Neural cell (in vitro differentiated cells): ENCODE measurements around the gene ZRANB1. TPM values are rescaled to one million over a fixed set of nuclear protein-coding genes. Genes with fewer than 3 reads are reported as not detected.
A peak's percentile ranks its signal among the peaks of the same experiment; 100 is the strongest.

ENCODE experiments used
- H2AFZ ChIP-seq: fragments of 200-600, 300-800 bp; sonication (generic), shearing (Covaris generic); 2 replicates; pipeline ENCODE4 v1.6.0; 2014; ENCODE audit warnings: low read depth, mild to moderate bottlenecking, antibody characterized with exemption, low read length, moderate library complexity
- H3F3A ChIP-seq: fragments of 200-600 bp; shearing (Covaris generic); 2 replicates; pipeline ENCODE4 v1.6.1; 2016; ENCODE audit warnings: mild to moderate bottlenecking, moderate library complexity, mixed read lengths, antibody characterized with exemption, low read length; ENCODE audit not compliant: insufficient read depth, poor library complexity, severe bottlenecking
- H3K27ac ChIP-seq: fragments of 200-600, 300-800 bp; sonication (generic), shearing (Covaris generic); 2 replicates; pipeline ENCODE4 v1.5.1; 2014; ENCODE audit warnings: mild to moderate bottlenecking, low read length, moderate library complexity
- H3K27me3 ChIP-seq: fragments of 300-800, 200-600 bp; sonication (generic), shearing (Covaris generic); 2 replicates; pipeline ENCODE4 v1.6.0; 2014; ENCODE audit warnings: mild to moderate bottlenecking, low read depth, low read length, moderate library complexity; ENCODE audit not compliant: insufficient read depth
- H3K36me3 ChIP-seq: fragments of 300-800, 200-600 bp; sonication (generic), shearing (Covaris generic); 2 replicates; pipeline ENCODE4 v1.5.1; 2014; ENCODE audit warnings: mild to moderate bottlenecking, antibody characterized with exemption, low read length, moderate library complexity; ENCODE audit not compliant: insufficient read depth
- H3K4me2 ChIP-seq: fragments of 300-800, 200-600 bp; sonication (generic), shearing (Covaris generic); 2 replicates; pipeline ENCODE4 v1.6.0; 2014; ENCODE audit warnings: mild to moderate bottlenecking, low read length
- H3K4me3 ChIP-seq: fragments of 300-800, 200-600 bp; sonication (generic), shearing (Covaris generic); 2 replicates; pipeline ENCODE4 v1.5.1; 2014; ENCODE audit warnings: mild to moderate bottlenecking, low read length, moderate library complexity
- H3K79me2 ChIP-seq: fragments of 200-600 bp; shearing (Covaris generic); replicated peaks from 2 replicates; pipeline ENCODE4 v1.6.0; 2014; ENCODE audit warnings: mild to moderate bottlenecking, low read length, moderate library complexity; ENCODE audit not compliant: insufficient read depth
- H3K9ac ChIP-seq: fragments of 300-800, 200-600 bp; sonication (generic), shearing (Covaris generic); 2 replicates; pipeline ENCODE4 v1.6.1; 2016; ENCODE audit warnings: mild to moderate bottlenecking, low read length, mixed read lengths
- H3K9me2 ChIP-seq: fragments of 200-600 bp; shearing (Covaris generic); 2 replicates; pipeline ENCODE4 v1.6.1; 2016; ENCODE audit warnings: mild to moderate bottlenecking, low read length, mixed read lengths; ENCODE audit not compliant: insufficient read depth
- H3K9me3 ChIP-seq: fragments of 200-600, 300-800 bp; sonication (generic), shearing (Covaris generic); 2 replicates; pipeline ENCODE4 v1.6.1; 2016; ENCODE audit warnings: mild to moderate bottlenecking, mixed run types, low read length, moderate library complexity, mixed read lengths
- H4K20me1 ChIP-seq: fragments of 200-600 bp; shearing (Covaris generic); 2 replicates; pipeline ENCODE4 v1.6.1; 2016; ENCODE audit warnings: mild to moderate bottlenecking, mixed run types; ENCODE audit not compliant: insufficient read depth
- EP300 ChIP-seq: fragments of 450-650 bp; conservative IDR thresholded peaks from 2 replicates; pipeline ENCODE4 v1.6.1; 2014; ENCODE audit warnings: antibody characterized with exemption, mild to moderate bottlenecking, moderate library complexity; ENCODE audit not compliant: poor library complexity, severe bottlenecking
- EZH2 ChIP-seq: fragments of 200-600, 300-800 bp; shearing (Covaris generic), sonication (generic); IDR thresholded peaks from 2 replicates; pipeline ENCODE4 v1.6.1; 2014; ENCODE audit warnings: antibody characterized with exemption, low read length, borderline replicate concordance, mild to moderate bottlenecking; ENCODE audit not compliant: insufficient read depth, poor library complexity, severe bottlenecking
- MXI1 ChIP-seq: fragments of 450-650 bp; conservative IDR thresholded peaks from 2 replicates; pipeline ENCODE4 v1.6.1; 2014; ENCODE audit warnings: antibody characterized with exemption, mild to moderate bottlenecking; ENCODE audit not compliant: poor library complexity, severe bottlenecking
- POLR2AphosphoS5 ChIP-seq: IDR thresholded peaks from 2 replicates; pipeline ENCODE4 v1.6.1; 2012
- RAD21 ChIP-seq: fragments of 450-650 bp; conservative IDR thresholded peaks from 2 replicates; pipeline ENCODE4 v1.6.1; 2014; ENCODE audit warnings: antibody characterized with exemption, mild to moderate bottlenecking, moderate library complexity
- REST ChIP-seq: IDR thresholded peaks from 2 replicates; pipeline ENCODE4 v1.6.1; 2012; ENCODE audit warnings: borderline replicate concordance
- SMC3 ChIP-seq: fragments of 450-650 bp; conservative IDR thresholded peaks from 2 replicates; pipeline ENCODE4 v1.6.1; 2014; ENCODE audit warnings: antibody characterized with exemption, mild to moderate bottlenecking, moderate library complexity; ENCODE audit not compliant: poor library complexity
- TAF1 ChIP-seq: IDR thresholded peaks from 2 replicates; pipeline ENCODE4 v1.6.1; 2012; ENCODE audit warnings: low read depth
- polyA plus RNA-seq: library from polyadenylated mRNA; depleted of rRNA; stranded (reverse); fragments of >200 nt; gene quantifications from 2 replicates; pipeline ENCODE4 v1.2.3, GENCODE V29; 2014
- TF ChIP-seq, protein P1 (sequence below): fragments of 450-650 bp; IDR thresholded peaks from 2 replicates; pipeline ENCODE4 v1.5.1; 2014; ENCODE audit warnings: antibody characterized with exemption, mild to moderate bottlenecking, moderate library complexity; ENCODE audit not compliant: poor library complexity, severe bottlenecking

The ZRANB1 gene
- polyA plus RNA-seq, 1 donor from 2014 or later, result 47.7 TPM

DNA sequence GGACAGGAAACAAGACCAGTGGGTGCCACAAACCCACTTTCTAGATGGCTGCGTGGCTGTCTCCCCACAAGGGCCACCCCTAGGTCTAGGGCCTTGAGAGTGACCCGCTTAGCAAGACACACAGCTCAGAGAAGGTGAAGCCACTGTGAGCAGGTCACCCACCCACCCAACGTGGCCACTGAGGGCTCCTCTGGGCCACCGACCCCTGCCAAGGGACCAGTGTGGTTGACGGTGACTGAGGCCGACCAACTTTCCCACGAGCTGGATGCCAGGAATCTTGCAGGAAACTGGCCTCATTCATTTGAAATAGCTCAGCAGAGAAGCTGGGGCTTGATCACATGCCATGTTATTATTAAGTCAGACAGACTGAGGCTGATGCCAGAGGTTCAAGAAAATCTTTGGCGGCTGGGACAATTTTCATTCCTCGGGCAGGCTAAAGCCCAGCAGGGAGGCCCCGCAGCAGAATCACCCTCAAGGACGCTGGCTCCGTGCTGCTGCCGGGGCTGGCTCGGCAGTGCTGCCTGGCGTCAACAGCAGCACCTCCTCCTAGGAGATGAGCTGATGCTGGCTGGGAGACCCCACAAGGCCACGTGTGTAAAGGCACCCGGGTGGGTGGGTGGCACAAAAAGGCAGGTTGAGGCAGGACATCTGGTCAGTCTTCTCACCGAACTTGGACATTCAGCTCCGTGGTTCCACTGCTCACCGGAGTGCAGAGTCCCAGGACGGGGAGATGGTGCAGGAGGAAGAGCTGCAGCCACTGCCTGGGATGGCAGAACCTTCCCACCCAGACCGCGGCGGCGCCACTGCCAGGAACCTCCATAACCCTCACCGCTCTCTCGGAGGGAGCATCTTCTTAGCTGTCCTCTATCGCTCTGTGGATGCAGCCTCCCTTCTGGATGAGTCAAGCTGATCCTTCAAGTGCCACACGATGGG lies 57.8 kb downstream of the ZRANB1 start:
- no peaks in the 10 kb centered on the region for H3K27me3 ChIP-seq
- H3K9ac ChIP-seq, result no peak overlapping the region
- H3K9me3 ChIP-seq, result no peaks in the 10 kb centered on the region
- H2AFZ ChIP-seq, result no peak overlapping the region
- H3K9me2 ChIP-seq, result no peaks in the 10 kb centered on the region
- H3K4me2 ChIP-seq, result no peak overlapping the region
- no peak overlapping the region for H3K27ac ChIP-seq
- no peak for TF ChIP-seq EZH2
- no peak for TF ChIP-seq RAD21
- no peak for TF ChIP-seq EP300
- TF ChIP-seq MXI1, result no peak
- TF ChIP-seq SMC3, result no peak
- TF ChIP-seq TAF1, result no peak
- TF ChIP-seq REST, result no peak
- no peak for TF ChIP-seq POLR2AphosphoS5
- TF ChIP-seq, protein P1, sequence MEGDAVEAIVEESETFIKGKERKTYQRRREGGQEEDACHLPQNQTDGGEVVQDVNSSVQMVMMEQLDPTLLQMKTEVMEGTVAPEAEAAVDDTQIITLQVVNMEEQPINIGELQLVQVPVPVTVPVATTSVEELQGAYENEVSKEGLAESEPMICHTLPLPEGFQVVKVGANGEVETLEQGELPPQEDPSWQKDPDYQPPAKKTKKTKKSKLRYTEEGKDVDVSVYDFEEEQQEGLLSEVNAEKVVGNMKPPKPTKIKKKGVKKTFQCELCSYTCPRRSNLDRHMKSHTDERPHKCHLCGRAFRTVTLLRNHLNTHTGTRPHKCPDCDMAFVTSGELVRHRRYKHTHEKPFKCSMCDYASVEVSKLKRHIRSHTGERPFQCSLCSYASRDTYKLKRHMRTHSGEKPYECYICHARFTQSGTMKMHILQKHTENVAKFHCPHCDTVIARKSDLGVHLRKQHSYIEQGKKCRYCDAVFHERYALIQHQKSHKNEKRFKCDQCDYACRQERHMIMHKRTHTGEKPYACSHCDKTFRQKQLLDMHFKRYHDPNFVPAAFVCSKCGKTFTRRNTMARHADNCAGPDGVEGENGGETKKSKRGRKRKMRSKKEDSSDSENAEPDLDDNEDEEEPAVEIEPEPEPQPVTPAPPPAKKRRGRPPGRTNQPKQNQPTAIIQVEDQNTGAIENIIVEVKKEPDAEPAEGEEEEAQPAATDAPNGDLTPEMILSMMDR, result no peak
- H3K4me3 ChIP-seq, result no peak overlapping the region
- H3K36me3 ChIP-seq, result no peaks in the 10 kb centered on the region
- H3F3A ChIP-seq, result no peaks in the 10 kb centered on the region
- H3K79me2 ChIP-seq, result peaks cover 7% of the 10 kb centered on the region
- H4K20me1 ChIP-seq, result no peaks in the 10 kb centered on the region

GRCh38 chr10:125000366-125001312 lies 58.7 kb downstream of the ZRANB1 start:
- Histone ChIP-seq H3K9me3 (no peaks in the 10 kb centered on the region), H3K36me3 (no peaks in the 10 kb centered on the region), H3K9ac (peak overlapping the region; percentile 31), H3K27ac (peak overlapping the region; percentile 42), H3F3A (no peaks in the 10 kb centered on the region), H2AFZ (no peak overlapping the region), H4K20me1 (no peaks in the 10 kb centered on the region), H3K4me2 (no peak overlapping the region), H3K9me2 (no peaks in the 10 kb centered on the region), H3K79me2 (peaks cover 12% of the 10 kb centered on the region), H3K4me3 (no peak overlapping the region), H3K27me3 (no peaks in the 10 kb centered on the region)
- TF ChIP-seq EZH2 (no peak), POLR2AphosphoS5 (peak; percentile 19), EP300 (peak; percentile 32), SMC3 (peak; percentile 82), REST (no peak), RAD21 (peak; percentile 80)
- TF ChIP-seq, protein P1, result peak; percentile 73
